NCI-H510A treated with DMSO at 0.1 percent for 48 hours (cell line): Measurements from ENCODE around the gene CCDC82.

Experiments
- DNase-seq: peaks from one replicate; lab custom pipeline; 2025; lab: John Stamatoyannopoulos, UW

Gene CCDC82

GRCh38 chr11:96329419-96329818 is 60.3 kb downstream of the CCDC82 start:
- no peak for DNase-seq

- no peak for DNase-seq
Observed at GRCh38 chr11:96328395-96329010, 61.2 kb downstream of the CCDC82 start.

- no peak for DNase-seq
Observed at GRCh38 chr11:96326959-96327358, 62.8 kb downstream of the CCDC82 start.

- DNase-seq, result no peak
Observed at GRCh38 chr11:96324912-96325311, 64.8 kb downstream of the CCDC82 start.

GRCh38 chr11:96323642-96323985 is 66.1 kb downstream of the CCDC82 start:
- DNase-seq, result no peak

GRCh38 chr11:96322775-96323641 is 66.7 kb downstream of the CCDC82 start:
- no peak for DNase-seq

- no peak for DNase-seq
Observed at GRCh38 chr11:96321091-96321490, 68.6 kb downstream of the CCDC82 start.

GRCh38 chr11:96319898-96320656 is 69.6 kb downstream of the CCDC82 start:
- DNase-seq, result no peak

- DNase-seq, result no peak
Observed at GRCh38 chr11:96318850-96319249, 70.9 kb downstream of the CCDC82 start.

- no peak for DNase-seq
Observed at GRCh38 chr11:96318399-96318798, 71.3 kb downstream of the CCDC82 start.

GRCh38 chr11:96317985-96318384 is 71.7 kb downstream of the CCDC82 start:
- DNase-seq, result no peak

GRCh38 chr11:96317571-96317970 is 72.1 kb downstream of the CCDC82 start:
- no peak for DNase-seq

- no peak for DNase-seq
Observed at GRCh38 chr11:96316869-96317268, 72.8 kb downstream of the CCDC82 start.

GRCh38 chr11:96315476-96315875 is 74.2 kb downstream of the CCDC82 start:
- DNase-seq, result no peak

- DNase-seq, result no peak
Observed at GRCh38 chr11:96314326-96315020, 75.2 kb downstream of the CCDC82 start.

GRCh38 chr11:96313163-96313562 is 76.5 kb downstream of the CCDC82 start:
- no peak for DNase-seq

GRCh38 chr11:96311120-96311568 is 78.6 kb downstream of the CCDC82 start:
- no peak for DNase-seq

- DNase-seq, result no peak
Observed at GRCh38 chr11:96310236-96310635, 79.5 kb downstream of the CCDC82 start.

GRCh38 chr11:96309643-96310017 is 80.1 kb downstream of the CCDC82 start:
- no peak for DNase-seq

GRCh38 chr11:96309016-96309642 is 80.6 kb downstream of the CCDC82 start:
- DNase-seq, result no peak

- no peak for DNase-seq
Observed at GRCh38 chr11:96307776-96308140, 82.0 kb downstream of the CCDC82 start.
